Transverse colon (tissue), 4 donors: Measurements from ENCODE around the gene ELAVL1. TPM values are rescaled to one million over a fixed set of nuclear protein-coding genes. Genes with fewer than 3 reads are reported as not detected.

Experiments used
- DNase-seq: peaks from one replicate; pipeline ENCODE4 v3.0.0-alpha.2; 2019
- H3K27ac ChIP-seq, 4 donors: fragments of 200-600 bp; sonication (generic); 2 replicates each; pipeline ENCODE4 v1.5.1; 2016 to 2018; ENCODE audit warnings: inconsistent platforms in 4 of 4
- H3K27me3 ChIP-seq: fragments of 200-600 bp; sonication (generic); 2 replicates; pipeline ENCODE4 v1.5.1; 2017; ENCODE audit warnings: inconsistent platforms
- H3K36me3 ChIP-seq, 4 donors: fragments of 200-600 bp; sonication (generic); 2 replicates each; pipeline ENCODE4 v1.5.1; 2017 to 2019; ENCODE audit warnings: inconsistent platforms in 4 of 4
- H3K4me1 ChIP-seq, 4 donors: fragments of 200-600 bp; sonication (generic); 2 replicates each; pipeline ENCODE4 v1.5.1; 2017 to 2020; ENCODE audit warnings: inconsistent platforms in 4 of 4
- H3K4me3 ChIP-seq, 4 donors: fragments of 200-600 bp; sonication (generic); 1 replicate in 1 of 4; 2 replicates in 3 of 4; pipeline versions ENCODE4 v1.5.1 to v1.6.1; 2017 to 2019; ENCODE audit warnings: inconsistent platforms in 4 of 4
- H3K9me3 ChIP-seq, 2 donors: fragments of 200-600 bp; sonication (generic); 2 replicates each; pipeline ENCODE4 v1.5.1; 2017 to 2019; ENCODE audit warnings: inconsistent platforms in 2 of 2
- EP300 ChIP-seq: sonication (generic); formaldehyde crosslinking; IDR thresholded peaks from one replicate; pipeline ENCODE4 v1.6.1; 2017; ENCODE audit warnings: antibody characterized with exemption, low read depth
- POLR2A ChIP-seq: fragments of 450-650 bp; IDR thresholded peaks from one replicate; pipeline ENCODE4 v1.6.1; 2016; ENCODE audit warnings: antibody characterized with exemption, mild to moderate bottlenecking, moderate library complexity
- POLR2AphosphoS5 ChIP-seq, 3 donors: sonication (generic); formaldehyde crosslinking; IDR thresholded peaks; one replicate each; pipeline ENCODE4 v1.6.1; 2016; ENCODE audit warnings: antibody characterized with exemption in 3 of 3
- WGBS, 2 donors: methylation state at CpG; one replicate each; pipeline ENCODE4 v1.1.5; 2018; ENCODE audit warnings: low coverage in 1 of 2; 5-methylcytosine and 5-hydroxymethylcytosine counted together
- in situ Hi-C, 4 donors: fragments of 200-750 bp; cut with MboI; loops; one replicate each; pipeline versions ENCODE4 v1.15.0 to v1.15.1; 2017; ENCODE audit warnings: low sequenced_read_pairs in 3 of 4, low pct_ligation_motif_present in 1 of 4, low pct_unique_long_range_greater_than_20kb in 1 of 4
- intact Hi-C: fragments of 100-400 bp; cut with DNase I; formaldehyde crosslinking; loops from one replicate; pipeline ENCODE4 v1.15.1; 2023; ENCODE audit warnings: low total_unique reads
- total RNA-seq, 4 donors: library from RNA; depleted of rRNA; stranded (reverse); fragments of >200 nt; gene quantifications; one replicate each; pipeline ENCODE4 v1.1.0, GENCODE V29; 2016
- TF ChIP-seq, protein P1 (sequence below), 5 experiments: fragments of 200-600 bp in 3 of 5; fragments of 450-650 bp in 2 of 5; sonication (generic) in 3 of 5; IDR thresholded peaks; 1 replicate in 2 of 5; 2 replicates in 3 of 5; pipeline ENCODE4 v1.5.1; 2016 to 2017; ENCODE audit warnings: antibody characterized with exemption in 5 of 5, inconsistent platforms in 3 of 5, mild to moderate bottlenecking in 2 of 5, moderate library complexity in 1 of 5

The ELAVL1 gene
- total RNA-seq, 4 donors from 2014 or later = 11.9 to 101 (median 22.4) TPM

DNA sequence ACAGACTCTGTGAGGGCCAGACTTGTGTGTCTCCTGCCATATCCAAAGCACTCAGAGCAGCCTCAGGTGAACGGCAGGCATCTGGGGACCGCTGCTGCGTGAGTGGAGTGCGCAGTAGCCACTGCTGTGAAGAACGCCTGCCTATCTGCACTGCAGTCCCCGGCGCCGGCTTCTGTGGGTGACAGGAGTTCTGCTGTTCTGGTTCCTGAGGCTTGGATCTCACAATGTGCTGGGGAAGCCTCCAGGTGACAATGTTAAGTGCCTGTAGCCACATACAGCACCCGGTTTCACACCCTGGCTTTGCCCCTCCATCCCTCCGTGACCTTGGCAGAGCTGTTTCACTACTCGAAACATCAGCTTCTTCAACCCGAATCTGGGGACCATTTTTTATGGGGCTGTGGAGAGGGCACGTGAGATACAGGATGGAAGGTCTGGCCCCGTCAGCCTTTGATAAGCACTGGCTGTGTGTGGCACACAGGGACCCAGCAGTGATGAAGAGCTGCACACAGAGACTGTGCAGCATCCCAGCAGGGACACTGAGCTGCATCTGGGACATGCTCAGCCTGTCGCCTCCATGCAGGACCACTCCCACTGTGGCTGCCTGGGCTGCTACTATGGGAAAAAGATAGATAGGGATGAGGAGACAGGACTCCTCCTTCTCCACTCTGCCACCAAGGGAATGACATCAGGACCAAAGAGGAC, 28.3 kb downstream of the ELAVL1 start:
- Histone ChIP-seq H3K27ac (no peak overlapping the region), H3K27me3 (no peaks in the 10 kb centered on the region), H3K9me3 (no peaks in the 10 kb centered on the region), H3K4me3 (no peak overlapping the region), H3K36me3 (peaks cover 0 to 30% (median 7%) of the 10 kb centered on the region in 4 donors), H3K4me1 (no peaks in the 10 kb centered on the region)
- WGBS, 2 donors = 91% methylated on average over 15 of the region's 15 CpGs; no CpG with 5 or more reads in 1 of the 2 donors
- no peak for DNase-seq
- TF ChIP-seq, protein P1, sequence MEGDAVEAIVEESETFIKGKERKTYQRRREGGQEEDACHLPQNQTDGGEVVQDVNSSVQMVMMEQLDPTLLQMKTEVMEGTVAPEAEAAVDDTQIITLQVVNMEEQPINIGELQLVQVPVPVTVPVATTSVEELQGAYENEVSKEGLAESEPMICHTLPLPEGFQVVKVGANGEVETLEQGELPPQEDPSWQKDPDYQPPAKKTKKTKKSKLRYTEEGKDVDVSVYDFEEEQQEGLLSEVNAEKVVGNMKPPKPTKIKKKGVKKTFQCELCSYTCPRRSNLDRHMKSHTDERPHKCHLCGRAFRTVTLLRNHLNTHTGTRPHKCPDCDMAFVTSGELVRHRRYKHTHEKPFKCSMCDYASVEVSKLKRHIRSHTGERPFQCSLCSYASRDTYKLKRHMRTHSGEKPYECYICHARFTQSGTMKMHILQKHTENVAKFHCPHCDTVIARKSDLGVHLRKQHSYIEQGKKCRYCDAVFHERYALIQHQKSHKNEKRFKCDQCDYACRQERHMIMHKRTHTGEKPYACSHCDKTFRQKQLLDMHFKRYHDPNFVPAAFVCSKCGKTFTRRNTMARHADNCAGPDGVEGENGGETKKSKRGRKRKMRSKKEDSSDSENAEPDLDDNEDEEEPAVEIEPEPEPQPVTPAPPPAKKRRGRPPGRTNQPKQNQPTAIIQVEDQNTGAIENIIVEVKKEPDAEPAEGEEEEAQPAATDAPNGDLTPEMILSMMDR (IDR thresholded peaks at IDR 0.05) = no peak
- no peak for TF ChIP-seq EP300
- TF ChIP-seq POLR2AphosphoS5 (IDR thresholded peaks at IDR 0.05) = no peak
- no peak for TF ChIP-seq POLR2A
- in situ Hi-C loops (no loop called here), intact Hi-C loops (no loop called here)

DNA sequence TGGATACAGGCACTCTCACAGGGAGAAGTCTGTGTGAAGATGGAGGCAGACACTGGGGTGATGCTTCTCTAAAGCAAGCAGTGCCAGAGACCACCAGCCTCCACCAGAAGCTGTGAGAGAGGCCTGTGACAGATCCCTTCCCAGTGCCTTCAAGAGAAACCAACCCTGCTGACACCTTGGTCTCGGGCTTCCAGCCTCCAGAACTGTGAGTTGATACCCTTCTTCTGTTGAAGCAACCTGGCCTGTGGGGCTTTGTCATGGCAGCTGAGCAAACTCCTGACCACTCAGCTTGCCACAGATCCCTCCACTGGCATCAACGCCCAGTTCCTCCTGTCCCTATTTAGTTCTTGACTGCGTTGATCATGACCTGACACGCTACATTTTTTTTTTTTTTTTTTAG, 29.0 kb downstream of the ELAVL1 start:
- H3K36me3 ChIP-seq = peaks cover 0 to 30% (median 10%) of the 10 kb centered on the region in 4 donors
- in situ Hi-C loops (no loop called here), intact Hi-C loops (no loop called here)

DNA sequence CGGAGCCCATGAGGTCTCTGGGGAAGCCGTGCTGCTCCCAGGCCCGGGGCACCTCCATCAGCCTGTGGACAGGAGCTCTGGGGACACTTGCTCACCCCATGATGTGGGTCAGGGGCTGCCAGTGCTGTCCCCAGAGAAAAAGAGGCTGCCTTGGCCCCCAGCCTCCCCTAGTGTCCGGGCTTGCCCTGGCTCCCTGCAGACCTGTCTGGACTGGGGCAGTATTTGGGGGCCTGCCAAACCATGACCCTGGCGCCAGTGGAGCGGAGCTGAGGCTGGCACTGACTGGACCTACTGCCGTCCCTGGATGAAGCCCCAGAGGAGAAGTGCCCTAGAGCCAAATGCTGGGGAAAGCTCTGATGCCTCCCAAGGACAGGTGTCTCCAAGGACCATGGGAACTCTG, 30.4 kb downstream of the ELAVL1 start:
- in situ Hi-C loops = no loop called here
- TF ChIP-seq POLR2A = no peak
- TF ChIP-seq POLR2AphosphoS5 (IDR thresholded peaks at IDR 0.05) = no peak
- no peak for TF ChIP-seq EP300
- TF ChIP-seq, protein P1 (IDR thresholded peaks at IDR 0.05) = no peak
- Histone ChIP-seq H3K27me3 (no peaks in the 10 kb centered on the region), H3K36me3 (peaks cover 0 to 18% (median 11%) of the 10 kb centered on the region in 4 donors), H3K4me1 (no peaks in the 10 kb centered on the region), H3K27ac (no peak overlapping the region), H3K4me3 (no peak overlapping the region), H3K9me3 (no peaks in the 10 kb centered on the region)
- intact Hi-C loops = no loop called here
- 93% methylated on average over 7 of the region's 7 CpGs; no CpG with 5 or more reads in 1 of the 2 donors for WGBS, 2 donors
- DNase-seq = no peak

More for the DNA sequence above, 29.0 kb downstream of the ELAVL1 start:
- TF ChIP-seq, protein P1 (IDR thresholded peaks at IDR 0.05) = no peak
- TF ChIP-seq POLR2AphosphoS5 (IDR thresholded peaks at IDR 0.05) (no peak), EP300 (no peak), POLR2A (no peak)
- Histone ChIP-seq H3K27ac (no peak overlapping the region), H3K9me3 (no peaks in the 10 kb centered on the region), H3K4me1 (no peaks in the 10 kb centered on the region), H3K27me3 (no peaks in the 10 kb centered on the region), H3K4me3 (no peak overlapping the region)
- no peak for DNase-seq
- 96 to 100% methylated on average over 2 to 4 of the region's 4 CpGs for WGBS, 2 donors

DNA sequence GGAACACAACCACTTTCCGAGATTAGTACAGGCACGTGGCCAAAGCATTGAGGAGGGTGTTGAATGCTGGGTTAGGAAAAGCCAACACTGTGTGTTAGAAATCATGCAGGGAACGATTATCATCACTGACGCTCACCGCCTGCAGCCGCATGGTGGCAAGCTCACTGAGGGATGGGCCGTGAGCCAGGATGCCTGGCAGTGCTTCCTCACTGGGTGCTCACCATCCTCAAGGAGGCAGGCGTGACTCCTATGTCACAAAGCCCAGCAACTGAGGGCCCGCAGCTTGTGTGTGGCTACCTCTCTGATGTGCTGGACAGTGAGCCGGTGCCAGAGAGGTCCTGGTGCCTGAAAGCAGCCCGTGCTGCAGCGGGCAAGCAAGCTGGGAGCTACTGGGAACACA, 31.6 kb downstream of the ELAVL1 start:
- in situ Hi-C loops (loop anchor here in 1 of 4 donors (25.0 kb wide), 1 partner anchor 263 kb away; no protein-coding TSS in a partner anchor), intact Hi-C loops (no loop called here)
- H3K36me3 ChIP-seq = peaks cover 0 to 12% (median 6%) of the 10 kb centered on the region in 4 donors
- DNase-seq = no peak
- H3K27ac ChIP-seq = no peak overlapping the region
- H3K27me3 ChIP-seq = no peaks in the 10 kb centered on the region
- H3K9me3 ChIP-seq = no peaks in the 10 kb centered on the region
- H3K4me3 ChIP-seq = no peak overlapping the region
- no peaks in the 10 kb centered on the region for H3K4me1 ChIP-seq
- WGBS, 2 donors = 98 to 100% methylated on average over 2 to 12 of the region's 12 CpGs
- TF ChIP-seq POLR2AphosphoS5 (IDR thresholded peaks at IDR 0.05) (no peak), EP300 (no peak), POLR2A (no peak)
- TF ChIP-seq, protein P1 (IDR thresholded peaks at IDR 0.05) = no peak
